HL-60 (cell line): ENCODE data around the gene TAS1R1.

Experiments used
- CTCF ChIP-seq: IDR thresholded peaks from one replicate; pipeline ENCODE4 v1.5.1; 2011; ENCODE audit warnings: low read length, control low read depth, inconsistent platforms; ENCODE audit not compliant: insufficient read depth
- POLR2AphosphoS5 ChIP-seq: IDR thresholded peaks from 2 replicates; pipeline ENCODE4 v1.6.1; 2012; ENCODE audit warnings: low read depth
- REST ChIP-seq: IDR thresholded peaks from 2 replicates; pipeline ENCODE4 v1.6.1; 2012; ENCODE audit warnings: low read depth; ENCODE audit not compliant: insufficient replicate concordance

DNA sequence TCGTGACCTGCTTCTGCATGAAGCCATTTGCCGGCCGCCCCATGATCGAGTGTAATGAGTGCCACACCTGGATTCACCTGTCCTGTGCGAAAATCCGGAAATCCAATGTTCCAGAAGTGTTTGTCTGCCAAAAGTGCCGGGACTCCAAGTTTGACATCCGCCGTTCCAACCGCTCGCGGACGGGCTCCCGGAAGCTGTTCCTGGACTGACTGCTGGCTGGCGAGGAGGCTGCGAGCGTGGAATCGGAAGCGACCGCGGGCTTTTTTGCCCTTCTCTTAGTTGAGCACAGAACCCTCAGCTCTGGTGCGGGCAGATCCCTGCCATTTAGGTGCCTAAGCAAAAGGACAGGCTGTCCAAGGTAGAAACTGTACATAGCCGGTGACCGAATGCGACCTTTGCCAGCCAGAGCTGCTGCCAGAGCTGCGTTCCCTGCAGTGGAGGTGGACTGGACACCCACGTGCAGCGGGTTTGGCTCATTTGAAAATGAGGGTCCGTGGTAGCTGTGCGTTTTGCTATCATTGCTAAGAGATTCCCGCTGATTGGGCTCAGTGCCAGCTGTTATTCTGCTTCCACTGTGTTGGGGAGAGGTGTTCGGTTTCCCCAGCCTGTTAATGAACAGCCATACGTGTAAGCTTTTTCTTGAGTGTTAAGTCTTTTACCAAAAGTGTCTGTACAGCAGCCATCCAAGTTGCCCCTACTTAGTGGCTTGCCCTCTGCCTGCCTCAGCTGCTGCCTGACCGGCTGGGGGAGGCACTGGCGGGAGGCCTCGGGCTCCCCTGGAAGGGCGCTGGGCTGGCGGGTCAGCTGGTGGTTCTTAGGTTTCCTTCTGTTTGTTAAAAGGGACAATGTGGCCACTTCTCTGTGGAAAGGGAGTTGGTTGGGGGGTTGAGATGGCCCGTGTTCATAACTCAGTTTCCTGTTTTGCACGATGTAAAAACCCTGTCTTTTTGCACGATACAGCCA lies 66.6 kb downstream of the TAS1R1 start:
- no peak for TF ChIP-seq REST
- TF ChIP-seq CTCF, result no peak
- TF ChIP-seq POLR2AphosphoS5, result no peak
